ENCODE results near the gene PRPF40A. TPM values are rescaled to one million over a fixed set of nuclear protein-coding genes. Genes with fewer than 3 reads are reported as not detected.

Gene PRPF40A
- total RNA-seq, 2 experiments from 2014 or later, result 148 to 154 TPM

GRCh38 chr2:152606941-152607340 lies 110.3 kb downstream of the PRPF40A start:
- Mint-ChIP-seq H3K4me1 (peaks cover 10% of the 10 kb centered on the region), H3K27me3 (peaks cover 5% of the 10 kb centered on the region), H3K4me3 (no peak overlapping the region), H3K36me3 (no peaks in the 10 kb centered on the region), H3K9me3 (no peaks in the 10 kb centered on the region), H3K27ac (no peak overlapping the region)
- no peak for DNase-seq

DNA sequence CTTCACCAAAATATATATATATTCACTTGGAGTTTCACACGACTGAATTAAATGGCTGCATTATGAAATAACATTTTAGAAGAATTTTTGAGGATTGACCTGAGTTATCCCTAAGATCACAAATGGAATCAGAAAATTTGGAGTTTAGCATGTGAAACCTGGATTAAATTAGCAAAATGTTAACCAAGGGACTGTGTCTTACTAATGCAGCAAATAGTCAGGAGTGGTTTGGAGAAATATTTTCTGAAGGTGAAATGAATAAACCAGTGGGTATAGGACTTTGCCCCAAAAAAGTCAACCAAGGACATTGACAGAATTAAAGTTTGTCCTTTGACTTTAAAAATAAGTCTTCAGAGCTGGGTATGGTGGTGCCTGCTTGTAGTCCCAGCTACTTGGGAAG lies 111.2 kb downstream of the PRPF40A start:
- H3K4me1 Mint-ChIP-seq, result peaks cover 5% of the 10 kb centered on the region
- H3K27ac Mint-ChIP-seq, result no peak overlapping the region
- H3K9me3 Mint-ChIP-seq, result no peaks in the 10 kb centered on the region
- no peaks in the 10 kb centered on the region for H3K27me3 Mint-ChIP-seq
- no peak overlapping the region for H3K4me3 Mint-ChIP-seq
- no peak for DNase-seq
- H3K36me3 Mint-ChIP-seq, result no peaks in the 10 kb centered on the region

DNA sequence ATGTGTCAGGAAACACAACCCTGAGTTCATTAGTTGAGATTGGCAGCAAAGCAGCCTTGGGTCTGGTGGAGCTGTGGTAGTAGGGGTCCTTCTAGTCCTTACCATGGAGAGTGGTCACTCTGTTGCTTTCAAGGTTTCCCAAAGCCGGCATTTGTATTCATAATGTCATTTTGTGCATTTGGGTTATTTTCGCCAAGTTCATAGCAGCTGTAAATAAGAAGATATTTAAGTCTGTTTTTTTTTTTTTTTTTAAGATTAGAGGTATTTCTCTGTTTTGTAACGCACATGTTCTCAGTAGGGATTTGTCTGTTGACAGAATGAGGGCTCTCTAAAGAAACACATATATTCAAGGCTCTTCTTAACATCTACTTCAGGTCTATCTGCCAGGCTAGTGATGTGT lies 114.1 kb downstream of the PRPF40A start:
- DNase-seq, result no peak
- H3K27me3 Mint-ChIP-seq, result no peaks in the 10 kb centered on the region
- peaks cover 5% of the 10 kb centered on the region for H3K4me1 Mint-ChIP-seq
- no peaks in the 10 kb centered on the region for H3K9me3 Mint-ChIP-seq
- H3K36me3 Mint-ChIP-seq, result no peaks in the 10 kb centered on the region
- no peak overlapping the region for H3K27ac Mint-ChIP-seq
- no peak overlapping the region for H3K4me3 Mint-ChIP-seq

GRCh38 chr2:152602750-152603149 lies 114.5 kb downstream of the PRPF40A start:
- H3K36me3 Mint-ChIP-seq, result no peaks in the 10 kb centered on the region
- DNase-seq, result no peak

More at GRCh38 chr2:152602750-152603149, 114.5 kb downstream of the PRPF40A start:
- no peaks in the 10 kb centered on the region for H3K9me3 Mint-ChIP-seq
- H3K4me1 Mint-ChIP-seq, result peaks cover 5% of the 10 kb centered on the region
- H3K27ac Mint-ChIP-seq, result no peak overlapping the region
- no peak overlapping the region for H3K4me3 Mint-ChIP-seq
- no peaks in the 10 kb centered on the region for H3K27me3 Mint-ChIP-seq

Other genes with a start within 250 kb of the PRPF40A start
- gene ARL6IP6, start 1.2 kb upstream of the PRPF40A start, total RNA-seq, result 10 to 100 TPM; 23.9 to 28.1 TPM

Data from activated naive CD8-positive, alpha-beta T cell treated with anti-CD3 and anti-CD28 coated beads for 36 hours (primary cell).